Measurements from ENCODE around the gene GALNT15.

Gene GALNT15

GRCh38 chr3:16187213-16187790 lies 12.8 kb downstream of the GALNT15 start:
- DNase-seq (ENCODE audit: low read depth) = no peak

GRCh38 chr3:16188071-16188470 lies 13.6 kb downstream of the GALNT15 start:
- no peak for DNase-seq (ENCODE audit: low read depth)

DNA sequence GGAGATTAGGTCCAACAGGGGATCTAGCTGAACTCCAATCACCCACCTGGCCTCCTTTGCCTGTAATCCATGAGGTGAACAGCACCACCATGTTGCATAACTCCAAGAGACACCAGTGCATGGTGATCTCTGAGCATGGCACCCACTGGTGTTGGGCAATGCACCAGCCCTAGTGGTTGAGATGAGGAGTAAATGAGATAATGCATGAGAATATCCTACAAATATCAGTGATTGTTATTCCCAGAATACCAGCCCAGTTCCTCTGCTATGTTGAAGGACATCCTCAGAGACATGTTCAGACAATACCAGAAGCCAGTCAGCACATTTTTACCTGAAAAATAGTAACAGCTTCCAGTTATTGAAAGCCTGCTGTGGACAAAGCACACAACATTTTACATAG lies 14.7 kb downstream of the GALNT15 start:
- DNase-seq (ENCODE audit: low read depth) = no peak

DNA sequence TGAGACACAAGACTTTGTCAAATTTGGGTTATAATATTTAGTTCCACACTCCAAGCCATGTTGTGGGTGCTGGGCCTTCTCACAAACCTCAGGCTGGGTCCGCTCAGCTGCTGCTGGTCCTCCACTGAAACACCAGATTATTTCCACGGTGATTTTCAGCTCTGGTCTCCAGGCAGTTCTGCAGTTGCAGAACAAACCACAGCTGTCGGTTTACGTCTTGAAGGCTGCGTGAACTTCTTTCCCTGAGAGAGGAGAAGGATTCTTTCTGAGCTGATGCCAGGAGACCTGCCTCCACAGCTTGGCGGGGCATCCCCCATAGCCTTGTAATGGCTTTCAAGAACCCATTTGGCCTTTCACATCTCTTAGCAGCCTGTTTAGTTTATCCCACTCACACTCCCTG lies 16.2 kb downstream of the GALNT15 start:
- no peak for DNase-seq (ENCODE audit: low read depth)

DNA sequence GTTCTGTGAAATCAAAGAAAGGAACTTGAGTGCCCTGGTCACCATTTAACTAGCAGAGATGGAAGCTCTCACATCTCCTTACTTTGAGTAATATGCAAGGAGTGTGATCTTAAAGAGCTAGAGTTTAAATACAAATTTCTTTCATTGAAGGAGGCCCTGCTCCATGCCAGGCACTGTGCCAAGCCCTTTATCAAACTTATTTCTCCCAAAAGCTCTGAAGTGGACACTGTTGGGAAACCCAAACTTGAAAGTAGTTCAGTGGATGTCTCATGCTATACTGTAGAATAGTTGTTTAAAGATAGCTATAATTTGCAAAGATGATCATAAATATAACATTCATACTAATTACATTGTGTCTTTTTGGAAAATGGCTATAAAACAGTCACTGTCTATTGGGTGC lies 17.1 kb downstream of the GALNT15 start:
- no peak for DNase-seq (ENCODE audit: low read depth)

DNA sequence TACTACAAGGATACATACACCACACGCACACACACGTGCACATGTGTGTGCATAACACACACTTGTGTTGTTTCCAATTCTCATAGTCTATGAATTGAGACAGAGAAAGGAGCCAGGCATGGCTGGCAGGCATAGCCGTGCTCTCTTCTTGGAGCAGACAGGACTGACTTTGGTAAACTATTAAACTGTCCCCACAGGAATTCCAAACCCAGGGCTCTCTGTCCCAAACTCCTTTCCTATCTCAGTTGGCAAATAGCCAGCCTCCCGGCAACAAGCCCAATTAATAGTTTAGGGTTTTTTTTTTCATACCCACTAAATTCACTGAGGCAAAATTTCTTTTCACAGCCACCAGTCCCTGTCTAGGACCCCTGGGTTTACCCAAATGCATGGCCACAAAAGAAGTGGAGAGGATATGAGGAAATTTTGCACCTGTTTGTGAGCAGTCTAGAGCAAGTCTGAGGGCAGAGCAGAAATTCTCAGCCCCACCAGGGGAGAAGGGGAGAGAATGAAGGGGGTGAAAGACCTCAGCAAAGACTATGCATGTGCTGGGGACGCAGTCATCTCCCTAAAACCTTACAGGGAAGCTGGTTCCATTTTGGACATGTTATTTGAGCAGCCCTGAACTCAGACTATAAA lies 17.8 kb downstream of the GALNT15 start:
- no peak for DNase-seq (ENCODE audit: low read depth)

GRCh38 chr3:16198427-16198826 lies 23.9 kb downstream of the GALNT15 start:
- no peak for DNase-seq (ENCODE audit: low read depth)

GRCh38 chr3:16199769-16200168 lies 25.3 kb downstream of the GALNT15 start:
- DNase-seq (ENCODE audit: low read depth) = no peak

- no peak for DNase-seq (ENCODE audit: low read depth)
Measured at GRCh38 chr3:16200411-16200810, 25.9 kb downstream of the GALNT15 start.

- DNase-seq (ENCODE audit: low read depth) = no peak
Measured at GRCh38 chr3:16203031-16203430, 28.6 kb downstream of the GALNT15 start.

DNA sequence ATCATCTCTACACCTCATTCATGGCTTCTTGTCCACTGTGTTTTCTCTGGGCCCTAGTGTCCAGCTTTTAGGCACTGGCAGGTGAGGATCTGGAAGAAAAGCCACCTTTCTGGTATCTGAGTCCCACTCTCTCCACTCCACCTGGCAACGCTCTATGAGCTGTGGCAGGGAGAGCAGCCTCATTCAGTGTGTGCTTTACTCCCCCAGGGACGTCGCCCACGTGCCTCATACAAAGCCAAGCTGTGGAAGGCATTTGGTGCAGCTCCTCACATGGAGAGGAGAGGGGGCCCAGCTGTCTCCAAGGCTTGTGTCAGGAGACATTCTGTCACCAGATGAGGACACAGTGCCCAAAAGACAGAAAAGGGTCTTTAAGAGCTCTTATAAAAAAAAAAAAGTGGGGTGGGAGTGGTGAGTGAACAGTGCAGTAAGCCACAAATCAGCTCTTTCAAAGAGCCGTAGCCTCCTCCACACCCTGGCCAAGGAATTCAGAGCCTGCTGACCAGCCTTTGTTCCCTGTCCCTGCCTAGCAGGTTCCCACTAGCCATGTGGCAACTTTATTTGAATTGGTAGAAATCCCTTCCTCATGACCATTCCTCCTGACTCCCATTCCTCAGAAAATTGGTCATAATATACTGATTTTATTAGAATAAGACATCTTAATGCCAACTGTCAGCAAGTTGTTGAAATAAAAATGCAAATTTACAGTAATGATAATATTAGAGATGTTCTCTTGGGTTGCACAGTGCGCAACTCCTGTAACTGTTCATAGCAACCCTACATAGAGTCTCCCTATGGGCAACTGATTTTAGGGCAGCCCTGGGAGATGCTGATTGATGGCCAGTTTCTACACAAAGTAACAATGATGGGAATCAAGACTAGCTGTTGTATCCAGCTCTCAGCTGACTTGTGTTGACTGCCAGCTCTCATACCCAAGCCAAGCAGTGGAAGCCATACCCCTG lies 29.5 kb downstream of the GALNT15 start:
- DNase-seq (ENCODE audit: low read depth) = no peak

- no peak for DNase-seq (ENCODE audit: low read depth)
Measured at GRCh38 chr3:16204751-16205150, 30.3 kb downstream of the GALNT15 start.

GRCh38 chr3:16205156-16205870 lies 30.8 kb downstream of the GALNT15 start:
- DNase-seq (ENCODE audit: low read depth) = no peak

DNA sequence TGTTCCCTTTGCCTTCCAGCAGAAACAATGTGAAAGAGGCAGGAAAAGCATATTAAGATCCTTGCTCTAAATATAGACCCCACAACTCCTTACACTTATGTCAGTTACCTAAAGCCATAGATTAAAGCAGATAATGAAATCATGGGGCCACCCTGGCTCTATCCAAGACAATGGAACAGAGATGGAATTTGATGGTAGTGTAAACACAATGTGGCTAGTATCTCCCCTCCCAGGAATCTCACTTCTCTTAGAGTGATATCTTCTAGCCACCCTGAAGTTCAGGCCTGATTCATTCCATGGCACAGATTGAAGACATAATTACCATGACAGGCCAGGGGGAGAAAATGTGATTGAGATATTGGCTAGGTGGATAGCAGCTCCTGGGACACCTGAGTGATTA lies 32.6 kb downstream of the GALNT15 start:
- DNase-seq (ENCODE audit: low read depth) = no peak

GRCh38 chr3:16211176-16211904 lies 36.9 kb downstream of the GALNT15 start:
- no peak for DNase-seq (ENCODE audit: low read depth)

- no peak for DNase-seq (ENCODE audit: low read depth)
Measured at GRCh38 chr3:16214366-16214765, 39.9 kb downstream of the GALNT15 start.

DNA sequence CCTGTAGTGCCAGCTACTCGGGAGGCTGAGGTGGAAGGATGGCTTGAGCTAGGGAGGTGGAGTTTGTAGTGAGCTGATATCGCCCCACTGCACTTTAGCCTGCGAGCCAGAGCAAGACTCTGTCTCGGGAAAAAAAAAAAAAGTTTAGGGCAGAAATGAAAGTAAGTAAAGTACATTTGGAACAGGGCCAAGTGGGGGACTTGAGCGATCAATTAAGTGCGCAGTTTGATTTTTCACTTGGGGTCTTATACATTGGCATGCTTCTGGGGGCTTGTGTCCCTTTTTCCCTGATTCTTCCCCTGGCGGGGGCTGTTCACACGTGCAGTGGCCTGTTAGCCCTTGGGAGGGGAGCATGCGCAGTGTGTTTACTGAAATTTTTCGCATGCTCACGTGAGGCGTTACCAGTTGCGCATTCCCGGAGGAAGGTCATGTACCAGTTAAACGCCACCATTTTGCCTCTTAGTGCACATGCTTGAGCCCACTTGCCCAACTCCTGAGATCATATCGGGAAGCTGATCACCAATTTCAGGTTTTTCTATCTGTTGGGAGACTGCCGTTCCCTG lies 42.0 kb downstream of the GALNT15 start:
- no peak for DNase-seq (ENCODE audit: low read depth)

- no peak for DNase-seq (ENCODE audit: low read depth)
Measured at GRCh38 chr3:16219777-16220176, 45.3 kb downstream of the GALNT15 start.

DNA sequence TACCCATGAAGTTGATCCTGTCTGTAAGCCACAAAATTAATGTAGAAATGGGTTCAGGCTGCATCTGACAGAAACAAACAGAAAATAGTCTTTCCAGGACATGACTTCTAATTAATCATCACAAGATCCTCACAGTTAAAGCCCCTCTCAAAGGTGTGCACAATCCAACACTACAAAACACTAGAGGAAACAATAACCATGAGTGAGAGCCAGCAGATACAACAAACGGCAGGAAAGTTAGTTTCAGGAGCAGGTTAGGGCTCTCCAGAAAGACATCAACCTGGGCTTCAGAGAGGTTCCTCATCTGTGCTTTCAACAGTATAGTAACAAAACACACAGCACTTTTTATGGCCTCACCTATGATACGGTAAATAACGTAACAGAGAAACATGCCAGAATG lies 47.5 kb downstream of the GALNT15 start:
- DNase-seq (ENCODE audit: low read depth) = no peak

DNA sequence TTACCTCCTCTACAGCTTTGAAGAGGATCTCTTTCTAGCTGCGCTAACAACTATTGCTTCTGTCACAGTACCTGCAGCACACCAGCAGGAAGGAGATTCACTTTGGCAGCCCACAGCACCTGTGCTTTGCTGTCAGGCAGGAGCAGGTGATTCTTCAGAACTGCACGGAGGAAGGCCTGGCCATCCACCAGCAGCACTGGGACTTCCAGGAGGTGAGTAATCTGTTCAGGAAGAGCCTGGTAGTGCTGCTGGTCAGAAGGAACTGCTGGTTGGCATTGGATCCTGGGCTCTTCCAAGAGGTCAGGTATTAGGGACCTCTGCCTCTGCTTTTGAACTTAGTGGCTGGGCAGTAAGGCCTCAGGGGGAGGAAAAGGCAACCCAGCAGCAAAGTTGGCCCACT lies 48.1 kb downstream of the GALNT15 start:
- no peak for DNase-seq (ENCODE audit: low read depth)

- DNase-seq (ENCODE audit: low read depth) = no peak
Measured at GRCh38 chr3:16224325-16224724, 49.8 kb downstream of the GALNT15 start.
